Karpas-422 (cell line): ENCODE results near the gene HK2. TPM values are rescaled to one million over a fixed set of nuclear protein-coding genes. Genes with fewer than 3 reads are reported as not detected.
A peak's percentile ranks its signal among the peaks of the same experiment; 100 is the strongest.
"Not testable (repeated sequence)": the region's sequence is repeated elsewhere in the genome, so short reads cannot be mapped to it uniquely, and the experiment has no call there.

Experiments
- DNase-seq: peaks from one replicate; pipeline ENCODE4 v3.0.0-alpha.2; 2015
- H2AFZ ChIP-seq: fragments of 200-600 bp; sonication (generic); 2 replicates; pipeline ENCODE4 v1.6.1; 2014; ENCODE audit warnings: antibody characterized with exemption, low read length, mixed read lengths
- H3K27ac ChIP-seq: fragments of 200-600 bp; sonication (generic); 2 replicates; pipeline ENCODE4 v1.5.1; 2014; ENCODE audit warnings: mild to moderate bottlenecking, low read length, moderate library complexity
- H3K27me3 ChIP-seq: fragments of 200-600 bp; sonication (generic); 2 replicates; pipeline ENCODE4 v1.6.1; 2014; ENCODE audit warnings: low read length, mixed read lengths
- H3K36me3 ChIP-seq: fragments of 200-600 bp; sonication (generic); 2 replicates; pipeline ENCODE4 v1.6.1; 2014; ENCODE audit warnings: low read length, mixed read lengths; ENCODE audit not compliant: insufficient read depth
- H3K4me1 ChIP-seq: fragments of 200-600 bp; sonication (generic); 2 replicates; pipeline ENCODE4 v1.6.1; 2014; ENCODE audit warnings: mild to moderate bottlenecking, low read length, mixed read lengths
- H3K4me2 ChIP-seq: fragments of 200-600 bp; sonication (generic); 2 replicates; pipeline ENCODE4 v1.6.1; 2014; ENCODE audit warnings: low read length, low read depth, mild to moderate bottlenecking; ENCODE audit not compliant: poor library complexity, severe bottlenecking
- H3K4me3 ChIP-seq: fragments of 200-600 bp; sonication (generic); 2 replicates; pipeline ENCODE4 v1.5.1; 2014; ENCODE audit warnings: mild to moderate bottlenecking, antibody characterized with exemption, low read length, mixed read lengths
- H3K79me2 ChIP-seq: fragments of 200-600 bp; sonication (generic); 2 replicates; pipeline ENCODE4 v1.6.1; 2014; ENCODE audit warnings: mild to moderate bottlenecking, low read length, mixed read lengths
- H3K9ac ChIP-seq: fragments of 200-600 bp; sonication (generic); 2 replicates; pipeline ENCODE4 v1.6.0; 2014; ENCODE audit warnings: low read length
- H3K9me2 ChIP-seq: fragments of 200-600 bp; sonication (generic), shearing (Covaris generic); replicated peaks from 2 replicates; pipeline ENCODE4 v1.6.0; 2014; ENCODE audit warnings: mild to moderate bottlenecking, low read length, moderate library complexity; ENCODE audit not compliant: insufficient read depth
- H3K9me3 ChIP-seq: fragments of 300-700, 200-600 bp; sonication (generic); 2 replicates; pipeline ENCODE4 v1.6.1; 2014; ENCODE audit warnings: low read length, mixed read lengths
- H4K20me1 ChIP-seq: fragments of 200-600 bp; sonication (generic); 2 replicates; pipeline ENCODE4 v1.6.1; 2014; ENCODE audit warnings: mild to moderate bottlenecking, antibody characterized with exemption, low read length, low read depth; ENCODE audit not compliant: insufficient read depth
- total RNA-seq: library from RNA; depleted of rRNA; stranded (reverse); fragments of >200 nt; shearing (Covaris generic); gene quantifications from 2 replicates; pipeline ENCODE4 v1.2.3, GENCODE V29; 2014; ENCODE audit warnings: low replicate concordance; rRNA removed

HK2 gene
- 80.7 and 111 TPM in 2 replicates for total RNA-seq

- Histone ChIP-seq H3K79me2 (peaks cover 47% of the 10 kb centered on the region), H3K4me1 (peaks cover 52% of the 10 kb centered on the region), H3K4me2 (peak within 1 kb of the TSS; percentile 89), H3K9me3 (no peaks in the 10 kb centered on the region), H3K9ac (peak within 1 kb of the TSS; percentile 90), H3K27ac (peak within 1 kb of the TSS; percentile 68), H3K27me3 (no peaks in the 10 kb centered on the region), H2AFZ (peak within 1 kb of the TSS; percentile 89), H3K9me2 (no peaks in the 10 kb centered on the region), H3K4me3 (peak within 1 kb of the TSS; percentile 88), H4K20me1 (peaks cover 28% of the 10 kb centered on the region), H3K36me3 (peaks cover 13% of the 10 kb centered on the region)
- DNase-seq: peak; percentile 98
Measured at GRCh38 chr2:74833418-74834233, at the start of gene HK2. Gene HK2 (plus strand): TSS chr2:74834127. CDS start chr2:74834581, 454 bp downstream.

- H3K27me3 ChIP-seq: no peaks in the 10 kb centered on the region
- H3K9me3 ChIP-seq: no peaks in the 10 kb centered on the region
- no peaks in the 10 kb centered on the region for H3K4me1 ChIP-seq
- H3K79me2 ChIP-seq: no peaks in the 10 kb centered on the region
- H2AFZ ChIP-seq: no peak overlapping the region
- H3K36me3 ChIP-seq: no peaks in the 10 kb centered on the region
- H3K27ac ChIP-seq: no peak overlapping the region
- no peak overlapping the region for H3K9ac ChIP-seq
- no peak for DNase-seq
- no peaks in the 10 kb centered on the region for H4K20me1 ChIP-seq
- no peak overlapping the region for H3K4me3 ChIP-seq
- no peak overlapping the region for H3K4me2 ChIP-seq
- no peaks in the 10 kb centered on the region for H3K9me2 ChIP-seq
Measured at GRCh38 chr2:74789271-74789670, 44.7 kb upstream of the HK2 start.

- Histone ChIP-seq H3K9me2 (no peaks in the 10 kb centered on the region), H3K36me3 (no peaks in the 10 kb centered on the region), H2AFZ (no peak overlapping the region), H3K27ac (no peak overlapping the region), H3K4me1 (no peaks in the 10 kb centered on the region), H3K9ac (no peak overlapping the region), H3K4me3 (no peak overlapping the region), H3K27me3 (no peaks in the 10 kb centered on the region), H3K4me2 (no peak overlapping the region), H4K20me1 (no peaks in the 10 kb centered on the region), H3K79me2 (no peaks in the 10 kb centered on the region), H3K9me3 (no peaks in the 10 kb centered on the region)
- no peak for DNase-seq
Measured at GRCh38 chr2:74792282-74792681, 41.6 kb upstream of the HK2 start.

GRCh38 chr2:74794878-74795277 is 39.0 kb upstream of the HK2 start:
- not testable (repeated sequence) for H3K9ac ChIP-seq, H3K4me2 ChIP-seq, H3K27me3 ChIP-seq, H2AFZ ChIP-seq, H3K4me1 ChIP-seq, H3K9me3 ChIP-seq, H4K20me1 ChIP-seq, H3K27ac ChIP-seq, H3K36me3 ChIP-seq, H3K4me3 ChIP-seq, H3K9me2 ChIP-seq, H3K79me2 ChIP-seq, DNase-seq

GRCh38 chr2:74806355-74806839 is 27.5 kb upstream of the HK2 start:
- peaks cover 3% of the 10 kb centered on the region; the same call in 1 of the 2 replicates for H3K4me1 ChIP-seq
- no peak overlapping the region for H3K27ac ChIP-seq
- no peak overlapping the region for H3K9ac ChIP-seq
- no peak overlapping the region for H3K4me3 ChIP-seq
- no peaks in the 10 kb centered on the region for H3K36me3 ChIP-seq
- no peak overlapping the region for H2AFZ ChIP-seq
- DNase-seq: no peak
- H4K20me1 ChIP-seq: no peaks in the 10 kb centered on the region
- no peaks in the 10 kb centered on the region for H3K9me2 ChIP-seq
- no peaks in the 10 kb centered on the region for H3K27me3 ChIP-seq
- H3K9me3 ChIP-seq: no peaks in the 10 kb centered on the region
- no peaks in the 10 kb centered on the region for H3K79me2 ChIP-seq
- no peak overlapping the region for H3K4me2 ChIP-seq

GRCh38 chr2:74806920-74807319 is 27.0 kb upstream of the HK2 start:
- DNase-seq: no peak
- H3K9ac ChIP-seq: no peak overlapping the region
- no peak overlapping the region for H3K27ac ChIP-seq
- H3K9me2 ChIP-seq: no peaks in the 10 kb centered on the region
- no peaks in the 10 kb centered on the region for H3K27me3 ChIP-seq
- no peaks in the 10 kb centered on the region for H3K36me3 ChIP-seq
- no peak overlapping the region for H3K4me3 ChIP-seq
- H4K20me1 ChIP-seq: no peaks in the 10 kb centered on the region
- no peaks in the 10 kb centered on the region for H3K9me3 ChIP-seq
- H3K79me2 ChIP-seq: no peaks in the 10 kb centered on the region
- no peak overlapping the region for H3K4me2 ChIP-seq
- no peak overlapping the region for H2AFZ ChIP-seq
- H3K4me1 ChIP-seq: peaks cover 3% of the 10 kb centered on the region; the same call in 1 of the 2 replicates

GRCh38 chr2:74812787-74813590 is 20.9 kb upstream of the HK2 start:
- no peak overlapping the region for H3K27ac ChIP-seq
- H3K9me2 ChIP-seq: no peaks in the 10 kb centered on the region
- no peak for DNase-seq
- H2AFZ ChIP-seq: no peak overlapping the region
- H3K36me3 ChIP-seq: no peaks in the 10 kb centered on the region
- peaks cover 5% of the 10 kb centered on the region for H3K4me1 ChIP-seq
- H3K27me3 ChIP-seq: no peaks in the 10 kb centered on the region; the same call in 1 of the 2 replicates
- H3K9me3 ChIP-seq: no peaks in the 10 kb centered on the region
- H3K9ac ChIP-seq: no peak overlapping the region
- H3K4me3 ChIP-seq: no peak overlapping the region
- H4K20me1 ChIP-seq: no peaks in the 10 kb centered on the region
- H3K4me2 ChIP-seq: no peak overlapping the region
- H3K79me2 ChIP-seq: no peaks in the 10 kb centered on the region

- DNase-seq: no peak
- Histone ChIP-seq H3K79me2 (no peaks in the 10 kb centered on the region), H3K4me3 (no peak overlapping the region), H3K27ac (no peak overlapping the region), H3K9ac (no peak overlapping the region), H3K36me3 (no peaks in the 10 kb centered on the region), H3K9me3 (no peaks in the 10 kb centered on the region), H4K20me1 (no peaks in the 10 kb centered on the region), H3K9me2 (no peaks in the 10 kb centered on the region), H3K27me3 (no peaks in the 10 kb centered on the region; the same call in 1 of the 2 replicates), H3K4me1 (peaks cover 5% of the 10 kb centered on the region), H2AFZ (no peak overlapping the region), H3K4me2 (no peak overlapping the region)
Measured at GRCh38 chr2:74814102-74814501, 19.8 kb upstream of the HK2 start.
